ENCODE results near the gene PSMD10. TPM values are rescaled to one million over a fixed set of nuclear protein-coding genes. Genes with fewer than 3 reads are reported as not detected.

PSMD10 gene, protein sequence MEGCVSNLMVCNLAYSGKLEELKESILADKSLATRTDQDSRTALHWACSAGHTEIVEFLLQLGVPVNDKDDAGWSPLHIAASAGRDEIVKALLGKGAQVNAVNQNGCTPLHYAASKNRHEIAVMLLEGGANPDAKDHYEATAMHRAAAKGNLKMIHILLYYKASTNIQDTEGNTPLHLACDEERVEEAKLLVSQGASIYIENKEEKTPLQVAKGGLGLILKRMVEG
- 80.5 and 83.6 TPM in 2 replicates for total RNA-seq

DNA sequence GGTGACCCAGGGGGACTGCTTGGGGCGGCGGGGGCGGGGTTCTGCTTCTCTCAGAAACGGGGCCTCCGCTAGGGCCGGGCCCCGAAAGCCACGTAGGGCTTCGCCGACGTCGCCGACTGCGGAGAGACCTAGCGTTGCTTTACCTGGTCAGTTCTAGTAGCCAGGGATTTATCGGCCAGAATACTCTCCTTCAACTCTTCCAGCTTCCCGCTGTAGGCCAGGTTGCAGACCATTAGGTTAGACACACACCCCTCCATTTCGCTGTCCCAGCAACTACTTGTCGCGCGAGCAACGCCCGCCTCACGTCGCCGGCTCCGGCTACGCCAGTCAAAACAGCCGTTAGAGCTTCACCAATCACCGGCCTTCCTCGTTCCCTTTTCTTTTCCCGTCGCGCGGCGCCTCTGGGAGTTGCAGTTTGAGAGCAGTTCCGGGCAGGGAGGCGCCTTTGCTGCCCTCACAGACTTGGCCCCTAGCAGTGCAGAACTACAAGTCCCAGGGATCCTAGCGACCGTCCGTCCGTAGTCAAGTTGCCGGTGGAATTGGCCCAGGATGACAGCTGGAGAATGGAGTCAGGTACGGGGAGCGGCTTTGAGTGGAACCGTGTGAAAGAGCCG lies at the start of gene PSMD10, which contains the start of gene ATG4A:
Gene PSMD10, minus strand, starts transcription at position 279 of the 614 bp plus-strand sequence. Its CDS starts 22 bp downstream, at position 257.
Gene ATG4A, plus strand, starts transcription at position 515 of the 614 bp plus-strand sequence. Its CDS starts 49 bp downstream, at position 564.

DNA sequence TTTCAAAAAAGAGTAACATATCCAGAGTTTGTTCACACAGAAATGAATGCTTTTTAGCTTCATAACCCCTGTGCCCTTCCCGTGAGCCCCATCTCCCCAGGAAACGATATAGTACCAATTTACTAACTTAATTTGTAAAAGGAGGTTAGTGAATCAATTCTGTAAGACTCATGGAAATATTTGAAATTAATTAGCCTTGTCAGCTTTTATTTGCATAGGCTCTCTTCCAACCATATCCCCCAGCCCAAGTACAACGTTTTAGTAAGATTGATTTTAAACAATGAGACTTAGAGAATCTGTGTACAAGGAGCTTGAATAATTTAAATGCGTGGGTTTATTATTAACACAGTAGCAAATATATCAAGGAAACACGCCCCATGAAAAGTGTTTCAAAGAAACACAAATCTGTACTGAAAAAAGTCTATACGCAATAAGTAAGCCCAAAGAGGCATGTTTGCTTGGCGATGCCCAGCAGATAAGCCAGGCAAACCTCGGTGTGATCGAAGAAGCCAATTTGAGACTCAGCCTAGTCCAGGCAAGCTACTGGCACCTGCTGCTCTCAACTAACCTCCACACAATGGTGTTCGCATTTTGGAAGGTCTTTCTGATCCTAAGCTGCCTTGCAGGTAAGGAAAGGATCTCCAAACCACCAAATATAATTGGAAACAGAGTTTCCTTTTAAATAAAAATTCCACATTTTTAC lies 46.6 kb downstream of the PSMD10 start, which contains the start of gene VSIG1:
Gene VSIG1, plus strand, starts transcription at position 512 of the 703 bp plus-strand sequence. Its CDS starts 66 bp downstream, at position 578.

Other genes starting within 250 kb of the PSMD10 start
- not detected in 2 replicates for gene TEX13B, start 109.2 kb downstream of the PSMD10 start, total RNA-seq
- 0.35 TPM in 1 of 2 replicates, not detected in the other for gene VSIG1, start 46.5 kb downstream of the PSMD10 start, total RNA-seq
- 20.4 and 25.4 TPM in 2 replicates for gene ATG4A, start 236 bp upstream of the PSMD10 start, total RNA-seq

All from myometrial cell (primary cell).